Measurements from ENCODE around the gene OR8S1.

OR8S1 gene

DNA sequence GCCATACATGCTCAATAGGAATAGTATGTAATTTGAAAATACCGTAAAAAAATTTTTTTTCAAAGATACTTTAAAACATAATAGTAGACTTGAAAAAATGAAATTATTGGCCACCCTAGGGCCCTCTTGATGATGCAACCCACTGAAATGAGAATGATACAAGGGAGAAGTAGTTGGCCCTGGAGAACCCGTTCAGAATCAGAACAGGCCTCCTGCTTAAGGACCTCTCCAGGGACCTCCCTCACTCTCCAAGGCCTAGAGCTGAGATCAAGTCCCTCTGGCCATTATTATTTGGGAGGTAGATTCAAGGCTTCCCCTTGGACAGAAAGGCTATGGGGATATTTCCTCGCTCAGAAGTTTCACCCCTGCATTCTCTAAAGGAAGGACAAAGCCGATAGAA is 32.5 kb downstream of the OR8S1 start:
- peaks cover 11% of the 10 kb centered on the region for H3K27me3 ChIP-seq (ENCODE audit: control insufficient read depth, insufficient read depth, low read length)
- H3K9me3 ChIP-seq (replicated peaks; ENCODE audit: low read length), result no peaks in the 10 kb centered on the region
- H3K36me3 ChIP-seq (ENCODE audit: insufficient read depth, low read length), result no peaks in the 10 kb centered on the region
- no peak overlapping the region for H3K9ac ChIP-seq (ENCODE audit: low read depth, low read length)
- no peaks in the 10 kb centered on the region for H3K4me1 ChIP-seq (ENCODE audit: control insufficient read depth, insufficient read depth, low read length)
- H3K4me3 ChIP-seq (ENCODE audit: low read length), result no peak overlapping the region
- no peak overlapping the region for H3K4me2 ChIP-seq (ENCODE audit: low read length)

DNA sequence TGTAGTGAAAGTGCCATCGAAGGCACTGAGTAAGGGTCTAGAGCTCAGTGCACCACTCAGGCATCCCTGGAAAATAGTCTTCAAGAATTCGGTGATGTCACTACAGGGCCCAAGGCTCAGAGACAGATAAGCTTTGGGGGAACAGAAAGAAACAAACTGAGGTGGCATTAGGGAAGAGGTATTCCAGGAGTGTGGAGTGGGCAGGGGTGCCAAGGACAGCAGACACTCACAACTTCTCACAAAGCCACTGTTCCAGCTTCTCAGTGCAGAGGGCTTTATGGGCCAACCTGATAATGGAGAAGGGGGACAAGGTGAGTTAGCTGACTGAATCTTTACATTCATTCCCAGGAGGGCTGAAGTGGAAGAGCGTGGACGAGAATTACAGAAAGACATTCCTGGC is 42.3 kb downstream of the OR8S1 start:
- H3K4me1 ChIP-seq (ENCODE audit: control insufficient read depth, insufficient read depth, low read length), result no peaks in the 10 kb centered on the region
- H3K4me2 ChIP-seq (ENCODE audit: low read length), result no peak overlapping the region

DNA sequence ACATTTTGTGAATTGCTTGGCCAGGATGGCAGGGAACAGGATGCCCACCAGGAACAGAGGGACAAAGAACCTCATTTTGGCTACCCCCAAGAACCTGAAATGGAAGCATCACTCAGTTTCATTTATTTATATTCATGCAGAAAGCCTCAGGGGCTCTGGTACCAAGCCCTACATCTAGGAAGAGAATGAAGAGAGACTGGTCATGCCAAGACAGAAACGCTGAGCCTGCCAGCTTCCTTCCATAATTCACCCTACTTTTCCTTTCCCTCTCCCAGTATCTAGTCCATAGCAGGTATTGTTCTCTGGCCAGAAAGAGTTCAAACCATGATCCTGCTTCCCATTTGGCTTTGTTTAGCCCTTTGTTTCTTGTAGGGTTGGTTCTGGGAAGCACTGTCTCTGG is 44.5 kb downstream of the OR8S1 start, which contains the start of gene LALBA:
TSS of gene LALBA (minus strand) at position 101 of the 400 bp plus-strand sequence. CDS start at position 75, 26 bp downstream.
- no peak within 1 kb of the TSS for H3K4me3 ChIP-seq (ENCODE audit: low read length)
- H3K4me2 ChIP-seq (ENCODE audit: low read length), result no peak within 1 kb of the TSS
- H3K4me1 ChIP-seq (ENCODE audit: control insufficient read depth, insufficient read depth, low read length), result no peaks in the 10 kb centered on the region
- no peak within 1 kb of the TSS for H3K9ac ChIP-seq (ENCODE audit: low read depth, low read length)
- H3K9me3 ChIP-seq (replicated peaks; ENCODE audit: low read length), result no peaks in the 10 kb centered on the region
- H3K27me3 ChIP-seq (ENCODE audit: control insufficient read depth, insufficient read depth, low read length), result peaks cover 21% of the 10 kb centered on the region
- H3K36me3 ChIP-seq (ENCODE audit: insufficient read depth, low read length), result no peaks in the 10 kb centered on the region

More for the DNA sequence above, 42.3 kb downstream of the OR8S1 start:
- no peaks in the 10 kb centered on the region for H3K36me3 ChIP-seq (ENCODE audit: insufficient read depth, low read length)
- no peak overlapping the region for H3K9ac ChIP-seq (ENCODE audit: low read depth, low read length)
- no peak overlapping the region for H3K4me3 ChIP-seq (ENCODE audit: low read length)
- H3K9me3 ChIP-seq (replicated peaks; ENCODE audit: low read length), result no peaks in the 10 kb centered on the region
- H3K27me3 ChIP-seq (ENCODE audit: control insufficient read depth, insufficient read depth, low read length), result peaks cover 23% of the 10 kb centered on the region

DNA sequence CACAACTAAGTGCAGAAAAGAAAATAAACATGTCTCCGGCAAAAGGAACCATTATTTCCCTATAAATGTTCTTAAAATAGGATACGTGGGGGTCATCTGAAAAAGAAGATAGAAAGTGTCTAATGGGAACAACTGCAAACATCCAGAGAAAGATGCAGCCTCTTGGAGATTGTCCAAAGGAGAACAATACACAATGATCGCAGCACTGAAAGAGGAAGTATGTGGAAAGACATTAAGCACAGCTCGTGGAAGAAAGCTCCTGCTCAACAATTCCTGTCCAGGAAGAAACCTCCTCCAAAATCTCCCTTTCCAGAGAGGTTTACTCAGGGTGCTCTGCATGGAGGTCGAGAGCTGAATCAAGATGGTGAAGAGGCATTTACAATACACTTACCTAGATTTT is 46.9 kb downstream of the OR8S1 start:
- no peak overlapping the region for H3K4me3 ChIP-seq (ENCODE audit: low read length)
- peaks cover 9% of the 10 kb centered on the region for H3K27me3 ChIP-seq (ENCODE audit: control insufficient read depth, insufficient read depth, low read length)
- H3K9ac ChIP-seq (ENCODE audit: low read depth, low read length), result no peak overlapping the region
- H3K36me3 ChIP-seq (ENCODE audit: insufficient read depth, low read length), result no peaks in the 10 kb centered on the region
- H3K4me2 ChIP-seq (ENCODE audit: low read length), result no peak overlapping the region
- no peaks in the 10 kb centered on the region for H3K9me3 ChIP-seq (replicated peaks; ENCODE audit: low read length)
- H3K4me1 ChIP-seq (ENCODE audit: control insufficient read depth, insufficient read depth, low read length), result no peaks in the 10 kb centered on the region

Data from skeletal muscle satellite cell (primary cell).